ENCODE data around the gene NOS1. TPM values are rescaled to one million over a fixed set of nuclear protein-coding genes. Genes with fewer than 3 reads are reported as not detected.

NOS1 gene
- total RNA-seq, 1 donor from 2014 or later, result 0.48 TPM

DNA sequence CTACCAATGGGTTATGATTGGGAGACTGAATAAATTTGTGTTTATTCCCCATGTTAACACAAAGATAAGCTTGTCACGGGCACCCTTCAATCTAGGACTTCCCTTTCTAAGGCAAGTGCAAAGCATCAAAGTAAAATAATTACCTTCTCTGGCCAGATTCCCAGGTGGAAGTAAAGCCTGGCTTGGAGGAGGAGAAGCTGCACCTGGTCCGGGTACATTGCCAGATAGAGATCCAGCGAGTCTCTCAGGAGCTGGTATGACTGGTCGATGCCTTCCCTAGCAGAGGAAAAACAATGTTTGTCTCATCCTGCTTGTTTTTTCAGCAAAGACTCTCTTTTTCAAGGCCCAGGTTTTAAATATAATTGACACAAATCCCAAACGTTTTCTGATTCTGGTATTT is 196.1 kb downstream of the NOS1 start:
- no peak for DNase-seq (ENCODE audit: extremely low spot score, unreplicated experiment)
- no peaks in the 10 kb centered on the region for H3K9me3 Mint-ChIP-seq
- H3K27me3 Mint-ChIP-seq, result no peaks in the 10 kb centered on the region
- H3K4me1 Mint-ChIP-seq (ENCODE audit: unreplicated experiment), result no peaks in the 10 kb centered on the region
- TF ChIP-seq, protein P1, sequence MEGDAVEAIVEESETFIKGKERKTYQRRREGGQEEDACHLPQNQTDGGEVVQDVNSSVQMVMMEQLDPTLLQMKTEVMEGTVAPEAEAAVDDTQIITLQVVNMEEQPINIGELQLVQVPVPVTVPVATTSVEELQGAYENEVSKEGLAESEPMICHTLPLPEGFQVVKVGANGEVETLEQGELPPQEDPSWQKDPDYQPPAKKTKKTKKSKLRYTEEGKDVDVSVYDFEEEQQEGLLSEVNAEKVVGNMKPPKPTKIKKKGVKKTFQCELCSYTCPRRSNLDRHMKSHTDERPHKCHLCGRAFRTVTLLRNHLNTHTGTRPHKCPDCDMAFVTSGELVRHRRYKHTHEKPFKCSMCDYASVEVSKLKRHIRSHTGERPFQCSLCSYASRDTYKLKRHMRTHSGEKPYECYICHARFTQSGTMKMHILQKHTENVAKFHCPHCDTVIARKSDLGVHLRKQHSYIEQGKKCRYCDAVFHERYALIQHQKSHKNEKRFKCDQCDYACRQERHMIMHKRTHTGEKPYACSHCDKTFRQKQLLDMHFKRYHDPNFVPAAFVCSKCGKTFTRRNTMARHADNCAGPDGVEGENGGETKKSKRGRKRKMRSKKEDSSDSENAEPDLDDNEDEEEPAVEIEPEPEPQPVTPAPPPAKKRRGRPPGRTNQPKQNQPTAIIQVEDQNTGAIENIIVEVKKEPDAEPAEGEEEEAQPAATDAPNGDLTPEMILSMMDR (conservative IDR thresholded peaks at IDR 0.05), result no peak
- H3K27ac Mint-ChIP-seq, result no peak overlapping the region
- peaks cover 27% of the 10 kb centered on the region for H3K36me3 Mint-ChIP-seq
- no peak overlapping the region for H3K4me3 Mint-ChIP-seq

- Mint-ChIP-seq H3K9me3 (no peaks in the 10 kb centered on the region), H3K27me3 (no peaks in the 10 kb centered on the region), H3K36me3 (peaks cover 36% of the 10 kb centered on the region), H3K27ac (no peak overlapping the region), H3K4me3 (no peak overlapping the region), H3K4me1 (ENCODE audit: unreplicated experiment) (no peaks in the 10 kb centered on the region)
- DNase-seq (ENCODE audit: extremely low spot score, unreplicated experiment), result no peak
- TF ChIP-seq, protein P1 (conservative IDR thresholded peaks at IDR 0.05), result no peak
Measured at GRCh38 chr12:117162633-117163032, 198.8 kb downstream of the NOS1 start.

DNA sequence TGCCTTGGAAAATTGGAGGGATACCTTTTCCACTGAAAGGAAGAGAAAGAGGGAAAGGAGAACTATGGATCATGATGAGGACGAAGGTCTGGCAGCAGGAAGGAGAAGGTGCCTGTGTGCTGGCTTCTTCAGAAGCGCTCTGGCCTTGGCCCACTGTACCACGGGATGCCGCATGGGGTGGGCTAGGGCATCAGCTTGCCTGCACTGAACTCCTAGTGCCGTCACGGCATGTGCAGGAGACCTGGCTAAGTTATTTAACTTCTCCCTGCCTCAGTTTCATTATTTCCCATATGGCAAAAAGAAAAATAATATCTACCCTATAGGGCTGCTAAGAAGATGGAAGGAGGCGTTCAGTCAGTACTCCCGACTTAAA is 199.3 kb downstream of the NOS1 start:
- no peaks in the 10 kb centered on the region for H3K27me3 Mint-ChIP-seq
- H3K9me3 Mint-ChIP-seq, result no peaks in the 10 kb centered on the region
- no peaks in the 10 kb centered on the region for H3K4me1 Mint-ChIP-seq (ENCODE audit: unreplicated experiment)
- TF ChIP-seq, protein P1 (conservative IDR thresholded peaks at IDR 0.05), result no peak
- no peak overlapping the region for H3K4me3 Mint-ChIP-seq
- no peak for DNase-seq (ENCODE audit: extremely low spot score, unreplicated experiment)
- no peak overlapping the region for H3K27ac Mint-ChIP-seq
- H3K36me3 Mint-ChIP-seq, result peaks cover 39% of the 10 kb centered on the region

GRCh38 chr12:117161460-117162166 is 199.8 kb downstream of the NOS1 start:
- TF ChIP-seq, protein P1 (conservative IDR thresholded peaks at IDR 0.05), result no peak
- H3K36me3 Mint-ChIP-seq, result peaks cover 34% of the 10 kb centered on the region
- H3K9me3 Mint-ChIP-seq, result no peaks in the 10 kb centered on the region
- H3K27ac Mint-ChIP-seq, result no peak overlapping the region
- no peaks in the 10 kb centered on the region for H3K27me3 Mint-ChIP-seq
- no peaks in the 10 kb centered on the region for H3K4me1 Mint-ChIP-seq (ENCODE audit: unreplicated experiment)
- H3K4me3 Mint-ChIP-seq, result no peak overlapping the region
- no peak for DNase-seq (ENCODE audit: extremely low spot score, unreplicated experiment)

GRCh38 chr12:117159674-117160073 is 201.8 kb downstream of the NOS1 start:
- H3K27ac Mint-ChIP-seq, result no peak overlapping the region
- H3K9me3 Mint-ChIP-seq, result no peaks in the 10 kb centered on the region
- TF ChIP-seq, protein P1 (conservative IDR thresholded peaks at IDR 0.05), result no peak
- no peaks in the 10 kb centered on the region for H3K4me1 Mint-ChIP-seq (ENCODE audit: unreplicated experiment)
- DNase-seq (ENCODE audit: extremely low spot score, unreplicated experiment), result no peak
- H3K4me3 Mint-ChIP-seq, result no peak overlapping the region
- no peaks in the 10 kb centered on the region for H3K27me3 Mint-ChIP-seq
- H3K36me3 Mint-ChIP-seq, result peaks cover 36% of the 10 kb centered on the region

Data from type B pancreatic cell (in vitro differentiated cells).